ENCODE results near the gene PTTG2. TPM values are rescaled to one million over a fixed set of nuclear protein-coding genes. Genes with fewer than 3 reads are reported as not detected.

Gene PTTG2
- total and polyA plus RNA-seq, 2 of the 4 experiments (the other 2 are of a cell fraction) = not detected

DNA sequence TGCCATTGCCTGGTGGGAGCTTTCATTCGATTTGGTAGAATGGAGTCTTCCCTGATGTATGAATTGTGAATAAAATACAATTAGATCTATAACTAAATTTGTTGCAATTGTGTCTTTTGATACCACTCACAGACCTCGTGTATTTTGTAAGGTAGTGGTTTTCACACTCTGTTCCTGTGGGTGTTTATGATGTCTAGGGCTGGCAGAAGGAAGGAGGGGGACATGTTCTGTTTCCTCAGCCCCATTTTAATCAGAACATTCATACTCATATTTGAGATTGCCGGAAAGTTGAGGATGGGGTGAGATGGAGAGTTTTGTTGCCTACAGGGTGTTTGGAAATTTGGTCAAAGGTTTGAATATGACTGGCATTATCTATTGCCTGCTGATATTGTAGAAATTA, 42.9 kb downstream of the PTTG2 start:
- H3K56ac ChIP-seq (ENCODE audit: extremely low read depth, insufficient read depth, low read length) = no peak overlapping the region
- no peaks in the 10 kb centered on the region for H3K9me3 ChIP-seq (ENCODE audit: control insufficient read depth, insufficient read depth, low read length)
- H3K23ac ChIP-seq (ENCODE audit: low read depth, low read length) = 0 out of 2 replicates have a peak overlapping the region, but pooled peaks have one; percentile 33
- H3K27me3 ChIP-seq (ENCODE audit: control insufficient read depth, insufficient read depth, low read length) = no peaks in the 10 kb centered on the region
- H2BK120ac ChIP-seq (ENCODE audit: low read depth, low read length) = no peak overlapping the region
- no peak overlapping the region for H2AFZ ChIP-seq (replicated peaks; ENCODE audit: low read length, poor library complexity)
- no peak overlapping the region for H2BK20ac ChIP-seq (ENCODE audit: low read depth, low read length)
- H3K9me1 ChIP-seq (ENCODE audit: insufficient read depth, low read length) = peaks cover 10% of the 10 kb centered on the region; the same call in 1 of the 2 replicates
- no peaks in the 10 kb centered on the region for H3K36me3 ChIP-seq (ENCODE audit: control insufficient read depth, insufficient read depth, low read length)
- no peak overlapping the region for H3K18ac ChIP-seq (ENCODE audit: low read depth, low read length)
- H4K5ac ChIP-seq (ENCODE audit: low read depth, low read length) = no peak overlapping the region
- ChIA-PET CTCF (interaction anchor here (0.6 kb wide), 1 partner anchor 672 kb away, joined by 3 read pairs; no protein-coding TSS in a partner anchor), POLR2A (ENCODE audit: unreplicated experiment) (no interaction called here)
- in situ Hi-C loops (cut with MboI; ENCODE audit: low sequenced_read_pairs) = no loop called here
- H4K20me1 ChIP-seq (ENCODE audit: insufficient read depth, low read length) = peaks cover 12% of the 10 kb centered on the region; the same call in 1 of the 2 replicates
- DNase-seq = no peak
- H4K91ac ChIP-seq (ENCODE audit: insufficient read depth, low read depth, low read length) = no peak overlapping the region
- H3K9ac ChIP-seq (ENCODE audit: low read depth, low read length) = no peak overlapping the region
- H3K4me1 ChIP-seq (ENCODE audit: control insufficient read depth, insufficient read depth, low read length) = peaks cover 12% of the 10 kb centered on the region
- no peak overlapping the region for H3K4ac ChIP-seq (ENCODE audit: low read depth, low read length)
- no peak overlapping the region for H3K4me3 ChIP-seq (ENCODE audit: insufficient read depth, low read depth, low read length)
- H2AK9ac ChIP-seq (replicated peaks; ENCODE audit: low read depth, low read length, poor library complexity) = no peak overlapping the region
- BruUV-seq (replicated peaks) = no TSS peak
- no peak overlapping the region for H2BK15ac ChIP-seq (ENCODE audit: low read depth, low read length)
- no peak for ATAC-seq (ENCODE audit: low read depth)
- WGBS, 2 experiments (ENCODE audit: extremely low coverage in 2 of 2, insufficient read length in 1 of 2) = no CpG with 5 or more reads among the region's 3 CpGs
- no peak for TF ChIP-seq MXI1 (IDR thresholded peaks at IDR 0.05; ENCODE audit: borderline replicate concordance, low read depth, low read length)
- TF ChIP-seq RFX5 (IDR thresholded peaks at IDR 0.05; ENCODE audit: low read depth, low read length) = no peak
- no peak for TF ChIP-seq CHD1 (IDR thresholded peaks at IDR 0.05; ENCODE audit: low read depth, low read length)
- TF ChIP-seq, protein P1, sequence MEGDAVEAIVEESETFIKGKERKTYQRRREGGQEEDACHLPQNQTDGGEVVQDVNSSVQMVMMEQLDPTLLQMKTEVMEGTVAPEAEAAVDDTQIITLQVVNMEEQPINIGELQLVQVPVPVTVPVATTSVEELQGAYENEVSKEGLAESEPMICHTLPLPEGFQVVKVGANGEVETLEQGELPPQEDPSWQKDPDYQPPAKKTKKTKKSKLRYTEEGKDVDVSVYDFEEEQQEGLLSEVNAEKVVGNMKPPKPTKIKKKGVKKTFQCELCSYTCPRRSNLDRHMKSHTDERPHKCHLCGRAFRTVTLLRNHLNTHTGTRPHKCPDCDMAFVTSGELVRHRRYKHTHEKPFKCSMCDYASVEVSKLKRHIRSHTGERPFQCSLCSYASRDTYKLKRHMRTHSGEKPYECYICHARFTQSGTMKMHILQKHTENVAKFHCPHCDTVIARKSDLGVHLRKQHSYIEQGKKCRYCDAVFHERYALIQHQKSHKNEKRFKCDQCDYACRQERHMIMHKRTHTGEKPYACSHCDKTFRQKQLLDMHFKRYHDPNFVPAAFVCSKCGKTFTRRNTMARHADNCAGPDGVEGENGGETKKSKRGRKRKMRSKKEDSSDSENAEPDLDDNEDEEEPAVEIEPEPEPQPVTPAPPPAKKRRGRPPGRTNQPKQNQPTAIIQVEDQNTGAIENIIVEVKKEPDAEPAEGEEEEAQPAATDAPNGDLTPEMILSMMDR (conservative IDR thresholded peaks at IDR 0.05; ENCODE audit: low read depth, low read length) = no peak
- TF ChIP-seq, protein P2, sequence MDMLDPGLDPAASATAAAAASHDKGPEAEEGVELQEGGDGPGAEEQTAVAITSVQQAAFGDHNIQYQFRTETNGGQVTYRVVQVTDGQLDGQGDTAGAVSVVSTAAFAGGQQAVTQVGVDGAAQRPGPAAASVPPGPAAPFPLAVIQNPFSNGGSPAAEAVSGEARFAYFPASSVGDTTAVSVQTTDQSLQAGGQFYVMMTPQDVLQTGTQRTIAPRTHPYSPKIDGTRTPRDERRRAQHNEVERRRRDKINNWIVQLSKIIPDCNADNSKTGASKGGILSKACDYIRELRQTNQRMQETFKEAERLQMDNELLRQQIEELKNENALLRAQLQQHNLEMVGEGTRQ (IDR thresholded peaks at IDR 0.05; ENCODE audit: low read depth, low read length) = no peak
- no peak for TF ChIP-seq FOS (IDR thresholded peaks at IDR 0.05; ENCODE audit: low read depth, low read length)
- TF ChIP-seq POLR2A (IDR thresholded peaks at IDR 0.05; ENCODE audit: low read depth, low read length) = no peak
- no peak for TF ChIP-seq RAD21 (IDR thresholded peaks at IDR 0.05; ENCODE audit: low read length)
- no peak for TF ChIP-seq BHLHE40 (IDR thresholded peaks at IDR 0.05; ENCODE audit: low read depth, low read length)
- peaks cover 15 to 63% of the 10 kb centered on the region in 2 experiments for H3K79me1 ChIP-seq (ENCODE audit: low read depth in 1 of 2, low read length in 2 of 2)
- H3K4me2 ChIP-seq (ENCODE audit: low read depth, low read length) = no peak overlapping the region
- H3K14ac ChIP-seq (replicated peaks; ENCODE audit: low read depth, low read length) = no peak overlapping the region
- H4K8ac ChIP-seq (ENCODE audit: low read depth in 2 of 2, low read length in 2 of 2) = no peak overlapping the region
- H3K27ac ChIP-seq (ENCODE audit: insufficient read depth, low read length) = no peak overlapping the region
- intact Hi-C loops (cut with micrococcal nuclease) = no loop called here
- dilution Hi-C loops (cut with HindIII; ENCODE audit: low sequenced_read_pairs, unreplicated experiment) = no loop called here
- H2BK5ac ChIP-seq (ENCODE audit: low read depth, low read length, poor library complexity, severe bottlenecking) = no peak overlapping the region
- no peak overlapping the region for H2AK5ac ChIP-seq (ENCODE audit: low read depth, low read length)
